HUES48 (cell line): ENCODE data around the gene CCDC9.
"Not testable (repeated sequence)": the region's sequence is repeated elsewhere in the genome, so short reads cannot be mapped to it uniquely, and the experiment has no call there.

Experiments used
- H3K27ac ChIP-seq: one replicate; pipeline ENCODE4 v1.7.0; 2013; ENCODE audit warnings: low read depth, low read length, inconsistent platforms
- H3K27me3 ChIP-seq: 2 replicates; pipeline ENCODE4 v1.6.1; 2013; ENCODE audit warnings: mild to moderate bottlenecking, low read length; ENCODE audit not compliant: control insufficient read depth, insufficient read depth
- H3K36me3 ChIP-seq: 2 replicates; pipeline ENCODE4 v1.6.1; 2013; ENCODE audit warnings: low read length; ENCODE audit not compliant: control insufficient read depth, insufficient read depth
- H3K4me1 ChIP-seq: 2 replicates; pipeline ENCODE4 v1.6.1; 2013; ENCODE audit warnings: mild to moderate bottlenecking, low read length; ENCODE audit not compliant: control insufficient read depth, insufficient read depth
- H3K4me3 ChIP-seq: 2 replicates; pipeline ENCODE4 v1.5.1; 2013; ENCODE audit warnings: mild to moderate bottlenecking, low read depth, low read length
- H3K9ac ChIP-seq: 2 replicates; pipeline ENCODE4 v1.6.1; 2013; ENCODE audit warnings: mild to moderate bottlenecking, low read depth, low read length, moderate library complexity
- H3K9me3 ChIP-seq: 2 replicates; pipeline ENCODE4 v1.6.1; 2013; ENCODE audit warnings: low read length; ENCODE audit not compliant: control insufficient read depth, insufficient read depth

The CCDC9 gene

GRCh38 chr19:47253970-47254369 lies 2.4 kb upstream of the CCDC9 start:
- no peak overlapping the region for H3K4me3 ChIP-seq
- no peaks in the 10 kb centered on the region for H3K27me3 ChIP-seq
- peaks cover 8% of the 10 kb centered on the region for H3K4me1 ChIP-seq
- no peaks in the 10 kb centered on the region for H3K9me3 ChIP-seq
- H3K27ac ChIP-seq: peak overlapping the region; percentile 7
- no peak overlapping the region for H3K9ac ChIP-seq
- peaks cover 5% of the 10 kb centered on the region for H3K36me3 ChIP-seq

- no peaks in the 10 kb centered on the region for H3K9me3 ChIP-seq
- peaks cover 28% of the 10 kb centered on the region for H3K36me3 ChIP-seq
- H3K9ac ChIP-seq: peak overlapping the region; percentile 87; the same call in 1 of the 2 replicates
- no peaks in the 10 kb centered on the region for H3K27me3 ChIP-seq
- peaks cover 8% of the 10 kb centered on the region for H3K4me1 ChIP-seq
- H3K27ac ChIP-seq: peak overlapping the region; percentile 97
- peak overlapping the region; percentile 91; the same call in 1 of the 2 replicates for H3K4me3 ChIP-seq
These were observed 527 bp downstream of the CCDC9 start for GRCh38 chr19:47256693-47257410.

- peak overlapping the region; percentile 97 for H3K27ac ChIP-seq
- H3K27me3 ChIP-seq: no peaks in the 10 kb centered on the region
- peaks cover 33% of the 10 kb centered on the region for H3K36me3 ChIP-seq
- no peaks in the 10 kb centered on the region for H3K9me3 ChIP-seq
- peak overlapping the region; percentile 78 for H3K9ac ChIP-seq
- H3K4me3 ChIP-seq: peak overlapping the region; percentile 77
- peaks cover 8% of the 10 kb centered on the region for H3K4me1 ChIP-seq
These were observed 1.3 kb downstream of the CCDC9 start for GRCh38 chr19:47257411-47258169.

GRCh38 chr19:47258434-47258833 lies 2.1 kb downstream of the CCDC9 start:
- peak overlapping the region; percentile 77; the same call in 1 of the 2 replicates for H3K4me3 ChIP-seq
- H3K27ac ChIP-seq: no peak overlapping the region
- H3K9ac ChIP-seq: no peak overlapping the region

GRCh38 chr19:47258895-47259555 lies 2.7 kb downstream of the CCDC9 start:
- Histone ChIP-seq H3K27ac (no peak overlapping the region), H3K4me3 (no peak overlapping the region), H3K9ac (no peak overlapping the region), H3K9me3 (no peaks in the 10 kb centered on the region), H3K36me3 (peaks cover 35% of the 10 kb centered on the region), H3K4me1 (peaks cover 8% of the 10 kb centered on the region), H3K27me3 (no peaks in the 10 kb centered on the region)

More at GRCh38 chr19:47258434-47258833, 2.1 kb downstream of the CCDC9 start:
- Histone ChIP-seq H3K4me1 (peaks cover 8% of the 10 kb centered on the region), H3K27me3 (no peaks in the 10 kb centered on the region), H3K9me3 (no peaks in the 10 kb centered on the region), H3K36me3 (peaks cover 35% of the 10 kb centered on the region)

- Histone ChIP-seq H3K4me1 (peaks cover 8% of the 10 kb centered on the region), H3K27me3 (no peaks in the 10 kb centered on the region), H3K9ac (no peak overlapping the region), H3K27ac (no peak overlapping the region), H3K36me3 (peaks cover 49% of the 10 kb centered on the region), H3K4me3 (no peak overlapping the region), H3K9me3 (no peaks in the 10 kb centered on the region)
These were observed 4.2 kb downstream of the CCDC9 start for GRCh38 chr19:47260476-47260875.

- not testable (repeated sequence) for H3K27ac ChIP-seq, H3K4me1 ChIP-seq, H3K27me3 ChIP-seq, H3K9me3 ChIP-seq, H3K4me3 ChIP-seq, H3K9ac ChIP-seq
- H3K36me3 ChIP-seq: peaks cover 59% of the 10 kb centered on the region
These were observed 5.8 kb downstream of the CCDC9 start for GRCh38 chr19:47261946-47262793.

- peaks cover 63% of the 10 kb centered on the region for H3K36me3 ChIP-seq
These were observed 8.3 kb downstream of the CCDC9 start for GRCh38 chr19:47264629-47265028.

GRCh38 chr19:47266401-47266941 lies 10.1 kb downstream of the CCDC9 start:
- Histone ChIP-seq H3K4me1 (no peaks in the 10 kb centered on the region), H3K27ac (no peak overlapping the region), H3K36me3 (peaks cover 63% of the 10 kb centered on the region), H3K9me3 (no peaks in the 10 kb centered on the region), H3K4me3 (no peak overlapping the region), H3K27me3 (no peaks in the 10 kb centered on the region), H3K9ac (no peak overlapping the region)

More at GRCh38 chr19:47264629-47265028, 8.3 kb downstream of the CCDC9 start:
- Histone ChIP-seq H3K9me3 (no peaks in the 10 kb centered on the region), H3K27me3 (no peaks in the 10 kb centered on the region), H3K4me3 (no peak overlapping the region), H3K27ac (no peak overlapping the region), H3K4me1 (no peaks in the 10 kb centered on the region), H3K9ac (no peak overlapping the region)

GRCh38 chr19:47267350-47267759 lies 11.0 kb downstream of the CCDC9 start:
- Histone ChIP-seq H3K27ac (no peak overlapping the region), H3K4me3 (no peak overlapping the region), H3K36me3 (peaks cover 62% of the 10 kb centered on the region), H3K9me3 (no peaks in the 10 kb centered on the region), H3K27me3 (no peaks in the 10 kb centered on the region), H3K4me1 (0 out of 2 replicates have a peak, but pooled peaks cover 1% of the 10 kb centered on the region), H3K9ac (no peak overlapping the region)
